MCF 10A (cell line): Measurements from ENCODE around the gene LIME1. TPM values are rescaled to one million over a fixed set of nuclear protein-coding genes. Genes with fewer than 3 reads are reported as not detected.

Experiments
- BruUV-seq: library from RNA; stranded (reverse); fragments of 400-500 nt; replicated peaks from 2 replicates; lab custom pipeline; 2021; lab: Mats Ljungman, UMichigan
- CTCF ChIA-PET: fragments of 300-600 bp; sonication (Branson Sonifier 250); formaldehyde crosslinking; extraction: SDS; loops from one replicate; lab custom pipeline; 2021; ENCODE audit warnings: antibody characterized with exemption, inconsistent platforms; lab: Yijun Ruan, JAX
- POLR2A ChIA-PET: fragments of 300-600, 350-650 bp; sonication (Branson Sonifier 250); formaldehyde crosslinking; extraction: SDS; loops from one replicate; lab custom pipeline; 2020; ENCODE audit warnings: antibody characterized with exemption, inconsistent platforms; lab: Yijun Ruan, JAX
- DNase-seq: peaks from one replicate; pipeline ENCODE4 v3.0.0-alpha.2; 2018; ENCODE audit not compliant: unreplicated experiment
- H3K27ac Mint-ChIP-seq: one replicate; pipeline ENCODE4 v1.8.0; 2022; ENCODE audit warnings: mild to moderate bottlenecking, low read depth, mixed read lengths; ENCODE audit not compliant: unreplicated experiment
- H3K27me3 Mint-ChIP-seq: one replicate; pipeline ENCODE4 v1.8.0; 2022; ENCODE audit warnings: mixed read lengths; ENCODE audit not compliant: insufficient read depth, unreplicated experiment
- H3K36me3 Mint-ChIP-seq: one replicate; pipeline ENCODE4 v1.8.0; 2022; ENCODE audit warnings: mild to moderate bottlenecking, moderate library complexity, mixed read lengths; ENCODE audit not compliant: insufficient read depth, unreplicated experiment
- H3K4me1 Mint-ChIP-seq: one replicate; pipeline ENCODE4 v1.8.0; 2022; ENCODE audit warnings: mixed read lengths; ENCODE audit not compliant: insufficient read depth, unreplicated experiment
- H3K4me3 Mint-ChIP-seq: one replicate; pipeline ENCODE4 v1.8.0; 2022; ENCODE audit warnings: mild to moderate bottlenecking, moderate library complexity, mixed read lengths; ENCODE audit not compliant: unreplicated experiment
- H3K9me3 Mint-ChIP-seq: one replicate; pipeline ENCODE4 v1.8.0; 2022; ENCODE audit warnings: mixed read lengths; ENCODE audit not compliant: unreplicated experiment
- intact Hi-C: fragments of 100-400 bp; cut with micrococcal nuclease; formaldehyde crosslinking; loops from 2 replicates; pipeline ENCODE4 v1.14.1; 2022
- total RNA-seq: library from RNA; stranded (reverse); gene quantifications from 2 replicates; pipeline ENCODE4 v1.2.3, GENCODE V29; 2022
- TF ChIP-seq, protein P1 (sequence below): fragments of 200-600 bp; IDR thresholded peaks from one replicate; pipeline ENCODE4 v1.8.0; 2022; ENCODE audit warnings: antibody characterized with exemption, mild to moderate bottlenecking; ENCODE audit not compliant: unreplicated experiment

The LIME1 gene
- total RNA-seq, 1 experiment from 2014 or later = 10.1 TPM

DNA sequence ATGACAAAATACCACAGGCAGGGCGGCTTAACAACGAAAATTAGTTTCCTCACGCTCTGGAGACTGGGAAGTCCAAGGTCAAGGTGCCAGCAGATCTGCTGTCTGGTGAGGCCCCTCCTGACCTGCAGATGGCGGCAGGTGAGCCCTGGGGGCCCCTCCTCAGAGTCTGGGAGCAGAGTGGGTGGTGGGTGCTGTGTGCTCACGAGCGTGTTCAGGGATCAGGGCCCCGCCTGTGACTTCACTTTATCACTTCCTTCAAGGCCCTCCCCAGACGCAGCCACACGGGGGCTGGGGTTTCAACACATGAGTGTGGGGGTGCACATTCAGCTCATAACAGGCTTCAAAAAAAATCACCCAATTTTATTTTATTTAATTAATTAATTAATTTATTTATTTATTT lies 42.4 kb downstream of the LIME1 start:
- BruUV-seq = no TSS peak
- H3K27me3 Mint-ChIP-seq = no peaks in the 10 kb centered on the region
- POLR2A ChIA-PET = interaction anchor here (0.7 kb wide), 1 partner anchor 23 kb away, joined by 3 read pairs; no protein-coding TSS in a partner anchor
- no peak overlapping the region for H3K4me3 Mint-ChIP-seq
- CTCF ChIA-PET = interaction anchor here (0.7 to 1.2 kb wide), 3 partner anchors 9 to 556 kb away, joined by 3 read pairs; no protein-coding TSS in a partner anchor
- H3K4me1 Mint-ChIP-seq = peaks cover 9% of the 10 kb centered on the region
- TF ChIP-seq, protein P1, sequence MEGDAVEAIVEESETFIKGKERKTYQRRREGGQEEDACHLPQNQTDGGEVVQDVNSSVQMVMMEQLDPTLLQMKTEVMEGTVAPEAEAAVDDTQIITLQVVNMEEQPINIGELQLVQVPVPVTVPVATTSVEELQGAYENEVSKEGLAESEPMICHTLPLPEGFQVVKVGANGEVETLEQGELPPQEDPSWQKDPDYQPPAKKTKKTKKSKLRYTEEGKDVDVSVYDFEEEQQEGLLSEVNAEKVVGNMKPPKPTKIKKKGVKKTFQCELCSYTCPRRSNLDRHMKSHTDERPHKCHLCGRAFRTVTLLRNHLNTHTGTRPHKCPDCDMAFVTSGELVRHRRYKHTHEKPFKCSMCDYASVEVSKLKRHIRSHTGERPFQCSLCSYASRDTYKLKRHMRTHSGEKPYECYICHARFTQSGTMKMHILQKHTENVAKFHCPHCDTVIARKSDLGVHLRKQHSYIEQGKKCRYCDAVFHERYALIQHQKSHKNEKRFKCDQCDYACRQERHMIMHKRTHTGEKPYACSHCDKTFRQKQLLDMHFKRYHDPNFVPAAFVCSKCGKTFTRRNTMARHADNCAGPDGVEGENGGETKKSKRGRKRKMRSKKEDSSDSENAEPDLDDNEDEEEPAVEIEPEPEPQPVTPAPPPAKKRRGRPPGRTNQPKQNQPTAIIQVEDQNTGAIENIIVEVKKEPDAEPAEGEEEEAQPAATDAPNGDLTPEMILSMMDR = no peak
- DNase-seq = no peak
- intact Hi-C loops = no loop called here
- no peak overlapping the region for H3K27ac Mint-ChIP-seq
- H3K36me3 Mint-ChIP-seq = no peaks in the 10 kb centered on the region
- no peaks in the 10 kb centered on the region for H3K9me3 Mint-ChIP-seq

DNA sequence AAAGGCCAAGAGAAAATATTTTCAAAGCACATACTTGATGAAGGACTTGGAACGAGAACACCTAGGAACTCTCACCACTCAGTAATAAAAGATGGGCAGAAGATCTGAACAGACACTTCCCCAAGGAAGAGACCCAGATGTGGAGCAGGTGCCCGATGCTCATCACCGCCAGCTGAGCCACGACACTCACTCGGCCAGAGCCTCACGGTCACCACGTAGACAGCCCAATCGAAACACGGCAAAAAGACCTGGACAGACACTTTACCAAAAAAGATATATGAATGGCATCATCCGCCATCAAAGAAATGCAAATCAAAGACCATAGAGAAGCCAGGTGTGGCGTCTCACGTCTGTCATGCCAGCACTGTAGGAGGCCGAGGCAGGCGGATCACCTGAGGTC lies 44.7 kb downstream of the LIME1 start:
- POLR2A ChIA-PET = no interaction called here

DNA sequence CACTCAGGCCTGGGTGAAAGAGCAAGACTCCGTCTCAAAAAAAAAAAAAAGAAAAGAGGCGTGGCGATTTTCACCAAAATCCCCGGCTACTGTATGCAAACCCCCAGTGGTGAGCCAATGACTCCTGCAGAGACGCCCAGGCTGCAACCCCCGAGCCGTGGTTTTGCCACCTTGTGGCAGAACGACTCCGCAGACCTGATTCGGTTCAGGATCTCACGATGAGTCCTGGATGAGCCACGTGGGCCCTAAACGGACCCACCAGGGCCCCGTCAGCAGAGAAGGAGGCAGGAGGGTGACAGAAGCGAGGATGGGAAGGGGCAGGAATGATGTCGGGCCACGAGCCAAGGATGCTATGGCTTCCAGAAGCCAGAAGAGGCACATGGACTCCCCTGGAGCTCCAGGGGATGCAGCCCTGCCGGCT lies 45.6 kb downstream of the LIME1 start:
- Mint-ChIP-seq H3K4me3 (no peak overlapping the region), H3K9me3 (no peaks in the 10 kb centered on the region), H3K36me3 (no peaks in the 10 kb centered on the region), H3K4me1 (peaks cover 9% of the 10 kb centered on the region), H3K27ac (no peak overlapping the region), H3K27me3 (no peaks in the 10 kb centered on the region)
- ChIA-PET CTCF (interaction anchor here (0.6 kb wide), 1 partner anchor 90 kb away, joined by 3 read pairs; no protein-coding TSS in a partner anchor), POLR2A (no interaction called here)
- TF ChIP-seq, protein P1 = no peak
- intact Hi-C loops = no loop called here
- no TSS peak for BruUV-seq
- no peak for DNase-seq

More for the DNA sequence above, 44.7 kb downstream of the LIME1 start:
- intact Hi-C loops = no loop called here
- no TSS peak for BruUV-seq
- TF ChIP-seq, protein P1 = no peak
- CTCF ChIA-PET = no interaction called here
- no peaks in the 10 kb centered on the region for H3K9me3 Mint-ChIP-seq
- no peak for DNase-seq
- H3K27me3 Mint-ChIP-seq = no peaks in the 10 kb centered on the region
- peaks cover 9% of the 10 kb centered on the region for H3K4me1 Mint-ChIP-seq
- H3K36me3 Mint-ChIP-seq = no peaks in the 10 kb centered on the region
- H3K4me3 Mint-ChIP-seq = no peak overlapping the region
- no peak overlapping the region for H3K27ac Mint-ChIP-seq

DNA sequence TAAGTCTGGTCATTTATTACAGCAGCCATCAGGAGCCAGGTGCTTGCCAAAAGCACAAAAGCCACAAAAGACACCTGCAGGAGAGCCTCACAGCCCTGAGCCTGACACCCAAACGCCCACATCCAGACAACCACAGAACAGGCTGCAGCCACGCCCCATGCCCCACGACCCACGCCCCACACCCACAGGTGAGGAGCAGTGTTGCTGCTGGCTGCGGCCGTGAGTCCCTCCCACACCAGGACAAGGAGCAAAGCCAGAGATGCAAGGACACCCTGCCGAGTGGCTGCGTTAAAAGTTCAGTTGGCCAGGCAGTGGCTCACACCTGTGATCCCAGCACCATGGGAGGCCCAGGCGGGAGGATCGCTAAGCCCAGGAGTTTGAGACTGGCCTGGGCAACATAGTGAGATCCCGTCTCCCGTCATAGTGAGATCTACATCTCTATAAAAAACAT lies 46.1 kb downstream of the LIME1 start:
- Mint-ChIP-seq H3K4me3 (no peak overlapping the region), H3K36me3 (no peaks in the 10 kb centered on the region), H3K9me3 (no peaks in the 10 kb centered on the region), H3K4me1 (peaks cover 7% of the 10 kb centered on the region), H3K27me3 (no peaks in the 10 kb centered on the region), H3K27ac (no peak overlapping the region)
- intact Hi-C loops = no loop called here
- TF ChIP-seq, protein P1 = no peak
- CTCF ChIA-PET = interaction anchor here (0.6 kb wide), 1 partner anchor 89 kb away, joined by 3 read pairs; no protein-coding TSS in a partner anchor
- POLR2A ChIA-PET = interaction anchor here (0.9 to 1.3 kb wide), 2 partner anchors 12 to 74 kb away, joined by 3 read pairs; no protein-coding TSS in a partner anchor
- no peak for DNase-seq
- no TSS peak for BruUV-seq
